ENCODE measurements around the gene ISL2. TPM values are rescaled to one million over a fixed set of nuclear protein-coding genes. Genes with fewer than 3 reads are reported as not detected.

ISL2 gene
- total RNA-seq, 1 experiment from 2014 or later: 0.15 TPM

DNA sequence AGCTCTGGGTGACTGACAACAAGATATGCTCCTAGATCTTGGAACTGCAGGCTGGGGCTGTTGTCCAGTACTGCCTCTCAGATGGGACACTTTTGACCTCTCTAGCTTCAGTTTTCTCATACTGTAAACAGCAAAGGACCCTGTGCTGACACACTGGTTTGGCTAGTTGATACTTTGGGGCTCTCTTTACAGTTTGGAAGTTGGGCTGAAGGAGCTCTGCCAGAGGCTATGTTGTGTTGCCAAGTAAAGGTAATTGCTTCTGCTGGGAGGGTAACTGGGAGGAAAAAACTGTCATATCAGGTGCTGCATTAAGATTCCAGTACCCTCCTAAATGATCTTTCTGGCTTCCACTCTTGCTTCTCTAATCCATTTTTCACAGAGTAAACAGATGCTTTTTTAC, 54.0 kb downstream of the ISL2 start:
- Histone ChIP-seq H3K4me2 (ENCODE audit: insufficient read depth, insufficient read length, low read length) (no peak overlapping the region), H3K4ac (ENCODE audit: low read depth, low read length) (no peak overlapping the region), H3K14ac (ENCODE audit: insufficient read depth, low read length) (no peak overlapping the region), H3K56ac (ENCODE audit: insufficient read length, low read depth, low read length) (no peak overlapping the region), H4K8ac (replicated peaks; ENCODE audit: insufficient read length, low read depth, low read length) (no peak overlapping the region), H3K23ac (ENCODE audit: insufficient read length, low read depth, low read length) (no peak overlapping the region), H3K18ac (ENCODE audit: insufficient read length, low read depth, low read length) (no peak overlapping the region), H3K79me2 (ENCODE audit: insufficient read depth, low read length) (no peaks in the 10 kb centered on the region), H4K20me1 (ENCODE audit: control insufficient read depth, insufficient read depth, insufficient read length) (no peaks in the 10 kb centered on the region), H2AFZ (ENCODE audit: low read length) (no peak overlapping the region), H3K9ac (ENCODE audit: extremely low read depth, insufficient read length, low read length) (no peak overlapping the region), H3T11ph (ENCODE audit: low read length) (no peak overlapping the region), H2BK12ac (ENCODE audit: insufficient read length, low read depth, low read length) (no peak overlapping the region), H3K23me2 (ENCODE audit: insufficient read length, low read depth, low read length, poor library complexity, severe bottlenecking) (no peaks in the 10 kb centered on the region), H3K27me3 (ENCODE audit: insufficient read depth, low read length) (no peaks in the 10 kb centered on the region), H4K5ac (ENCODE audit: insufficient read length, low read depth, low read length) (no peak overlapping the region), H2AK5ac (ENCODE audit: insufficient read length, low read length) (no peak overlapping the region), H3K27ac (ENCODE audit: insufficient read length, low read depth, low read length) (no peak overlapping the region), H3K79me1 (ENCODE audit: insufficient read depth, low read depth, low read length, poor library complexity, severe bottlenecking) (no peaks in the 10 kb centered on the region), H3K4me1 (ENCODE audit: insufficient read depth, low read length) (no peaks in the 10 kb centered on the region), H2BK20ac (ENCODE audit: low read depth, low read length, poor library complexity, severe bottlenecking) (no peak overlapping the region), H2BK120ac (ENCODE audit: low read depth, low read length, poor library complexity, severe bottlenecking) (no peak overlapping the region), H3K9me3 (ENCODE audit: control insufficient read depth, low read depth, low read length) (no peaks in the 10 kb centered on the region), H4K91ac (ENCODE audit: insufficient read length, low read depth, low read length) (no peak overlapping the region), H2BK5ac (ENCODE audit: insufficient read length, low read length) (no peak overlapping the region), H2BK15ac (ENCODE audit: low read depth, low read length) (no peak overlapping the region)
- Mint-ChIP-seq H3K36me3 (ENCODE audit: insufficient read depth in 1 of 3, low read depth in 3 of 3) (0 out of 7 replicates have a peak, but pooled peaks cover 0 to 4% (median 0%) of the 10 kb centered on the region in 3 experiments), H3K27ac (no peak overlapping the region), H3K4me1 (no peaks in the 10 kb centered on the region), H3K27me3 (ENCODE audit: low read depth) (no peaks in the 10 kb centered on the region; the same call in 1 of the 2 replicates), H3K9me3 (peaks cover 0 to 3% of the 10 kb centered on the region in 2 experiments; a peak in 1 of 5 replicates), H3K4me3 (no peak overlapping the region)
- DNase-seq: no peak
- TF ChIP-seq, protein P1, sequence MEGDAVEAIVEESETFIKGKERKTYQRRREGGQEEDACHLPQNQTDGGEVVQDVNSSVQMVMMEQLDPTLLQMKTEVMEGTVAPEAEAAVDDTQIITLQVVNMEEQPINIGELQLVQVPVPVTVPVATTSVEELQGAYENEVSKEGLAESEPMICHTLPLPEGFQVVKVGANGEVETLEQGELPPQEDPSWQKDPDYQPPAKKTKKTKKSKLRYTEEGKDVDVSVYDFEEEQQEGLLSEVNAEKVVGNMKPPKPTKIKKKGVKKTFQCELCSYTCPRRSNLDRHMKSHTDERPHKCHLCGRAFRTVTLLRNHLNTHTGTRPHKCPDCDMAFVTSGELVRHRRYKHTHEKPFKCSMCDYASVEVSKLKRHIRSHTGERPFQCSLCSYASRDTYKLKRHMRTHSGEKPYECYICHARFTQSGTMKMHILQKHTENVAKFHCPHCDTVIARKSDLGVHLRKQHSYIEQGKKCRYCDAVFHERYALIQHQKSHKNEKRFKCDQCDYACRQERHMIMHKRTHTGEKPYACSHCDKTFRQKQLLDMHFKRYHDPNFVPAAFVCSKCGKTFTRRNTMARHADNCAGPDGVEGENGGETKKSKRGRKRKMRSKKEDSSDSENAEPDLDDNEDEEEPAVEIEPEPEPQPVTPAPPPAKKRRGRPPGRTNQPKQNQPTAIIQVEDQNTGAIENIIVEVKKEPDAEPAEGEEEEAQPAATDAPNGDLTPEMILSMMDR (conservative IDR thresholded peaks at IDR 0.05): no peak

All from H9 (cell line).